ENCODE results near the gene RIOK1. TPM values are rescaled to one million over a fixed set of nuclear protein-coding genes. Genes with fewer than 3 reads are reported as not detected.

RIOK1 gene
- polyA plus RNA-seq, 3 donors: 7.7 to 14.6 (median 8.8) TPM

DNA sequence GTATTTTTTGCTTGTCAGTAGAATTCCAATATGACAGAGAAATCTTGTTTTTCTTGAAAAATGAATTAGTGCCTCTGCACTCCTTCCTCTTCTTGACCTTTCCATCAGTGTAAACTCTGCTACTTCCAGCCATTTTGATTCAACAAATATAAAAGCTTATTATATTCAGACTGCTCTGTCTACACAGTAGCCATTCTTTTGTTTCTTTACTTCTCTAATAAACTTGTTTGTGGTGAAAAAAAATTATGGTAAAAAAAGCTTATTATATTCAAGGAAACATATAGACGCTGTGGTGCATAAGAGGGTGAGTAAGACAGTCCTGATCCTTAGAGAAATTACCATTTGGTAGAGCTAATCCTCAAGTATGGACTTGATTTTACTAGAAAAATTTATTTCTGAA, 11.6 kb upstream of the RIOK1 start:
- Mint-ChIP-seq H3K27ac (no peak overlapping the region), H3K9me3 (peaks cover 0 to 2% (median 0%) of the 10 kb centered on the region in 7 donors), H3K4me3 (no peak overlapping the region), H3K27me3 (ENCODE audit: low read depth in 3 of 3) (peaks cover 0 to 5% (median 2%) of the 10 kb centered on the region in 3 donors), H3K4me1 (peaks cover 12% of the 10 kb centered on the region), H3K36me3 (no peaks in the 10 kb centered on the region)
- H3K4me3 ChIP-seq (replicated peaks in 1 of 3; ENCODE audit: low read depth in 2 of 3, low read length in 3 of 3): no peak overlapping the region
- H3K9ac ChIP-seq (ENCODE audit: insufficient read depth, low read length, poor library complexity, severe bottlenecking): no peak overlapping the region
- H3K27ac ChIP-seq (ENCODE audit: low read depth in 1 of 2, low read length in 2 of 2): no peak overlapping the region
- peaks cover 0 to 6% of the 10 kb centered on the region in 2 donors for H3K4me1 ChIP-seq (ENCODE audit: control insufficient read depth in 1 of 2, insufficient read depth in 2 of 2, low read length in 2 of 2)
- H3K27me3 ChIP-seq (ENCODE audit: control insufficient read depth in 2 of 2, insufficient read depth in 2 of 2, low read length in 2 of 2): no peaks in the 10 kb centered on the region
- intact Hi-C loops (cut with micrococcal nuclease): no loop called here
- no peaks in the 10 kb centered on the region for H3K79me2 ChIP-seq (ENCODE audit: insufficient read depth, low read length)
- no peak overlapping the region for H3K4me2 ChIP-seq (replicated peaks; ENCODE audit: extremely low read depth, low read length, poor library complexity, severe bottlenecking)
- DNase-seq: no peak
- H3K36me3 ChIP-seq (replicated peaks in 1 of 2; ENCODE audit: control insufficient read depth in 1 of 2, insufficient read depth in 2 of 2, low read length in 2 of 2): no peaks in the 10 kb centered on the region
- WGBS (ENCODE audit: insufficient coverage): no CpG with 5 or more reads among the region's 1 CpG
- H4K20me1 ChIP-seq (ENCODE audit: insufficient read depth, low read length): no peaks in the 10 kb centered on the region
- no peaks in the 10 kb centered on the region for H3K9me3 ChIP-seq (replicated peaks in 1 of 2; ENCODE audit: control insufficient read depth in 1 of 2, insufficient read depth in 1 of 2, low read length in 2 of 2)
- H2AFZ ChIP-seq (ENCODE audit: insufficient read depth, low read depth, low read length, poor library complexity, severe bottlenecking): no peak overlapping the region
- TF ChIP-seq, protein P1, sequence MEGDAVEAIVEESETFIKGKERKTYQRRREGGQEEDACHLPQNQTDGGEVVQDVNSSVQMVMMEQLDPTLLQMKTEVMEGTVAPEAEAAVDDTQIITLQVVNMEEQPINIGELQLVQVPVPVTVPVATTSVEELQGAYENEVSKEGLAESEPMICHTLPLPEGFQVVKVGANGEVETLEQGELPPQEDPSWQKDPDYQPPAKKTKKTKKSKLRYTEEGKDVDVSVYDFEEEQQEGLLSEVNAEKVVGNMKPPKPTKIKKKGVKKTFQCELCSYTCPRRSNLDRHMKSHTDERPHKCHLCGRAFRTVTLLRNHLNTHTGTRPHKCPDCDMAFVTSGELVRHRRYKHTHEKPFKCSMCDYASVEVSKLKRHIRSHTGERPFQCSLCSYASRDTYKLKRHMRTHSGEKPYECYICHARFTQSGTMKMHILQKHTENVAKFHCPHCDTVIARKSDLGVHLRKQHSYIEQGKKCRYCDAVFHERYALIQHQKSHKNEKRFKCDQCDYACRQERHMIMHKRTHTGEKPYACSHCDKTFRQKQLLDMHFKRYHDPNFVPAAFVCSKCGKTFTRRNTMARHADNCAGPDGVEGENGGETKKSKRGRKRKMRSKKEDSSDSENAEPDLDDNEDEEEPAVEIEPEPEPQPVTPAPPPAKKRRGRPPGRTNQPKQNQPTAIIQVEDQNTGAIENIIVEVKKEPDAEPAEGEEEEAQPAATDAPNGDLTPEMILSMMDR (IDR thresholded peaks at IDR 0.05): no peak

DNA sequence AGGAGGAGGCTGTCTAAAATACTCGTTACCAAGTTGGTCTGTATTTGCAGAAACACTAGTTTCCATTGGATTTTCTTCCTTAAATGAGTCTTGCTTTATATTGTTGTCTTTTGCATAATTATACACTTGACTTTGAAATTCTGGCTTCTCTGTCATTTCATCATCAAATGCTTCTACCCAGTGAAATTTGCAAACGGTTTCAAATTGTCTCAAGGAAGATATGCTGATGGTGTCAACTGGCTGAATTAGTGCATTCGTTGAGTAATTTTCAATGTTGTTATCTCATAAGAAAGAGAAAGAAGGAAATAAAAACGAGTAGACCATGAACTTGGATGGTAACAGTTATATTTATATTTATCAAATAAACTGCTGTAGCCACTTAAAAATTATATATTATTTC, 10.9 kb upstream of the RIOK1 start:
- intact Hi-C loops (cut with micrococcal nuclease): no loop called here
- Mint-ChIP-seq H3K9me3 (peaks cover 0 to 2% (median 0%) of the 10 kb centered on the region in 7 donors), H3K4me1 (peaks cover 8% of the 10 kb centered on the region), H3K36me3 (no peaks in the 10 kb centered on the region), H3K27me3 (ENCODE audit: low read depth in 3 of 3) (peaks cover 0 to 5% (median 2%) of the 10 kb centered on the region in 3 donors), H3K4me3 (no peak overlapping the region), H3K27ac (no peak overlapping the region)
- H3K4me1 ChIP-seq (ENCODE audit: control insufficient read depth in 1 of 2, insufficient read depth in 2 of 2, low read length in 2 of 2): peaks cover 0 to 4% of the 10 kb centered on the region in 2 donors
- no peak overlapping the region for H2AFZ ChIP-seq (ENCODE audit: insufficient read depth, low read depth, low read length, poor library complexity, severe bottlenecking)
- H3K36me3 ChIP-seq (replicated peaks in 1 of 2; ENCODE audit: control insufficient read depth in 1 of 2, insufficient read depth in 2 of 2, low read length in 2 of 2): no peaks in the 10 kb centered on the region
- H3K9me3 ChIP-seq (replicated peaks in 1 of 2; ENCODE audit: control insufficient read depth in 1 of 2, insufficient read depth in 1 of 2, low read length in 2 of 2): no peaks in the 10 kb centered on the region
- H3K9ac ChIP-seq (ENCODE audit: insufficient read depth, low read length, poor library complexity, severe bottlenecking): no peak overlapping the region
- DNase-seq: no peak
- H3K4me3 ChIP-seq (replicated peaks in 1 of 3; ENCODE audit: low read depth in 2 of 3, low read length in 3 of 3): no peak overlapping the region
- no peaks in the 10 kb centered on the region for H3K27me3 ChIP-seq (ENCODE audit: control insufficient read depth in 2 of 2, insufficient read depth in 2 of 2, low read length in 2 of 2)
- H4K20me1 ChIP-seq (ENCODE audit: insufficient read depth, low read length): no peaks in the 10 kb centered on the region
- 80% methylated on average over 1 of the region's 4 CpGs for WGBS (ENCODE audit: insufficient coverage)
- no peak overlapping the region for H3K4me2 ChIP-seq (replicated peaks; ENCODE audit: extremely low read depth, low read length, poor library complexity, severe bottlenecking)
- TF ChIP-seq, protein P1 (IDR thresholded peaks at IDR 0.05): no peak
- H3K79me2 ChIP-seq (ENCODE audit: insufficient read depth, low read length): no peaks in the 10 kb centered on the region
- H3K27ac ChIP-seq (ENCODE audit: low read depth in 1 of 2, low read length in 2 of 2): no peak overlapping the region

All from CD14-positive monocyte (primary cell).